Nephron (organoid): ENCODE results near the gene GPC3.
A peak's percentile ranks its signal among the peaks of the same experiment; 100 is the strongest.

Experiments
- H3K27ac Mint-ChIP-seq, 3 experiments: 2 replicates each; pipeline ENCODE4 v1.8.0; 2020; ENCODE audit warnings: mixed read lengths in 3 of 3, mild to moderate bottlenecking in 2 of 3, moderate library complexity in 1 of 3
- H3K27me3 Mint-ChIP-seq: 2 replicates; pipeline ENCODE4 v1.8.0; 2021; ENCODE audit warnings: low read depth, mild to moderate bottlenecking, moderate library complexity, mixed read lengths
- H3K36me3 Mint-ChIP-seq: 2 replicates; pipeline ENCODE4 v1.8.0; 2020; ENCODE audit warnings: low read depth, mixed read lengths
- H3K4me1 Mint-ChIP-seq: 2 replicates; pipeline ENCODE4 v1.8.0; 2020; ENCODE audit warnings: mixed read lengths
- H3K4me3 Mint-ChIP-seq, 3 experiments: 2 replicates each; pipeline ENCODE4 v1.8.0; 2020; ENCODE audit warnings: mild to moderate bottlenecking in 3 of 3, mixed read lengths in 3 of 3, moderate library complexity in 2 of 3
- H3K9me3 Mint-ChIP-seq: 2 replicates; pipeline ENCODE4 v1.8.0; 2020; ENCODE audit warnings: mixed read lengths
- CTCF ChIP-seq, 3 experiments: fragments of 200-600 bp; sonication (generic); IDR thresholded peaks; one replicate each; pipeline ENCODE4 v1.5.0; 2021; ENCODE audit warnings: antibody characterized with exemption in 3 of 3; ENCODE audit not compliant: unreplicated experiment in 3 of 3

GPC3 gene

GRCh38 chrX:133923113-133923512 is 62.3 kb downstream of the GPC3 start:
- no peak for TF ChIP-seq CTCF (IDR thresholded peaks at IDR 0.05; ENCODE audit: unreplicated experiment in 3 of 3)
- Mint-ChIP-seq H3K27ac (peak overlapping the region; percentile 88 to 96 (median 96)), H3K36me3 (peaks cover 43% of the 10 kb centered on the region), H3K27me3 (no peaks in the 10 kb centered on the region), H3K4me1 (peaks cover 46% of the 10 kb centered on the region), H3K4me3 (peak overlapping the region in 2 of 3 experiments; percentile 27 to 35), H3K9me3 (no peaks in the 10 kb centered on the region)

GRCh38 chrX:133922390-133922771 is 63.0 kb downstream of the GPC3 start:
- no peak overlapping the region for H3K4me3 Mint-ChIP-seq
- H3K27me3 Mint-ChIP-seq, result no peaks in the 10 kb centered on the region
- H3K9me3 Mint-ChIP-seq, result peaks cover 1% of the 10 kb centered on the region
- peaks cover 46% of the 10 kb centered on the region for H3K4me1 Mint-ChIP-seq
- TF ChIP-seq CTCF (IDR thresholded peaks at IDR 0.05; ENCODE audit: unreplicated experiment in 3 of 3), result no peak
- peak overlapping the region; percentile 88 to 96 (median 96) for H3K27ac Mint-ChIP-seq
- peaks cover 42% of the 10 kb centered on the region for H3K36me3 Mint-ChIP-seq

GRCh38 chrX:133921764-133922389 is 63.5 kb downstream of the GPC3 start:
- Mint-ChIP-seq H3K4me1 (peaks cover 46% of the 10 kb centered on the region), H3K4me3 (no peak overlapping the region), H3K27me3 (no peaks in the 10 kb centered on the region), H3K36me3 (peaks cover 42% of the 10 kb centered on the region), H3K27ac (peak overlapping the region; percentile 88 to 96 (median 96)), H3K9me3 (peaks cover 5% of the 10 kb centered on the region)
- TF ChIP-seq CTCF (IDR thresholded peaks at IDR 0.05; ENCODE audit: unreplicated experiment in 3 of 3), result peak in 2 of 3 experiments; percentile 29 to 51

- H3K9me3 Mint-ChIP-seq, result peaks cover 5% of the 10 kb centered on the region
- peaks cover 42% of the 10 kb centered on the region for H3K4me1 Mint-ChIP-seq
- H3K4me3 Mint-ChIP-seq, result no peak overlapping the region
- peak overlapping the region; percentile 51 to 96 (median 96) for H3K27ac Mint-ChIP-seq
- peaks cover 42% of the 10 kb centered on the region for H3K36me3 Mint-ChIP-seq
- H3K27me3 Mint-ChIP-seq, result no peaks in the 10 kb centered on the region
- TF ChIP-seq CTCF (IDR thresholded peaks at IDR 0.05; ENCODE audit: unreplicated experiment in 3 of 3), result no peak
Observed at GRCh38 chrX:133921086-133921485, 64.3 kb downstream of the GPC3 start.

GRCh38 chrX:133918361-133918771 is 67.0 kb downstream of the GPC3 start:
- Mint-ChIP-seq H3K4me1 (peaks cover 33% of the 10 kb centered on the region), H3K4me3 (no peak overlapping the region), H3K9me3 (peaks cover 5% of the 10 kb centered on the region), H3K27ac (peak overlapping the region; percentile 24 to 78 (median 42)), H3K27me3 (no peaks in the 10 kb centered on the region), H3K36me3 (peaks cover 42% of the 10 kb centered on the region)
- TF ChIP-seq CTCF (IDR thresholded peaks at IDR 0.05; ENCODE audit: unreplicated experiment in 3 of 3), result no peak
